ENCODE data around the gene CES2. TPM values are rescaled to one million over a fixed set of nuclear protein-coding genes. Genes with fewer than 3 reads are reported as not detected.

Gene CES2
- total RNA-seq, 1 donor from 2014 or later: 35.1 TPM

DNA sequence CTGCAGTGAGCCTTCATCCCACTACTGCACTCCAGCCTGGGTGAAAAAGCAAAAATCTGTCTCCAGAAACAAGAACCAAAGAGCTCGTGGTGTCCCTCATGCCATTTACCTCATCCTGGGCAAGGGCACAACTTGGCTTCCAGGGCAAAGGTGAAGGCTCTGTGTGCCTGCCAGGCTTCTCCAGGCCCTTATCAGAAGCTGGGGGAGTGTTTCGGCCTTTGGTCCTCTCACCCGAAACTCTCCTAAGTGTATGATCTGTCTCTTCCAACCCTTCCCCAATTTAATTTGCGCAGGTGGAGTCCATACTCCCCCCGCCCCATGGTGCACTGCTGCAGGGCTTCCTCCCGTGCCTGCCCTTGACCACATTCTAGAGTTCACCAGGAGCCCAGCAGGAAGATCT, 1.1 kb downstream of the CES2 start:
- Histone ChIP-seq H3K4me3 (peak overlapping the region; percentile 98), H3K27ac (no peak overlapping the region), H3K36me3 (peaks cover 50% of the 10 kb centered on the region), H3K9me3 (no peaks in the 10 kb centered on the region), H3K4me1 (peaks cover 38% of the 10 kb centered on the region), H3K27me3 (ENCODE audit: low read depth) (no peaks in the 10 kb centered on the region)
- TF ChIP-seq, protein P1, sequence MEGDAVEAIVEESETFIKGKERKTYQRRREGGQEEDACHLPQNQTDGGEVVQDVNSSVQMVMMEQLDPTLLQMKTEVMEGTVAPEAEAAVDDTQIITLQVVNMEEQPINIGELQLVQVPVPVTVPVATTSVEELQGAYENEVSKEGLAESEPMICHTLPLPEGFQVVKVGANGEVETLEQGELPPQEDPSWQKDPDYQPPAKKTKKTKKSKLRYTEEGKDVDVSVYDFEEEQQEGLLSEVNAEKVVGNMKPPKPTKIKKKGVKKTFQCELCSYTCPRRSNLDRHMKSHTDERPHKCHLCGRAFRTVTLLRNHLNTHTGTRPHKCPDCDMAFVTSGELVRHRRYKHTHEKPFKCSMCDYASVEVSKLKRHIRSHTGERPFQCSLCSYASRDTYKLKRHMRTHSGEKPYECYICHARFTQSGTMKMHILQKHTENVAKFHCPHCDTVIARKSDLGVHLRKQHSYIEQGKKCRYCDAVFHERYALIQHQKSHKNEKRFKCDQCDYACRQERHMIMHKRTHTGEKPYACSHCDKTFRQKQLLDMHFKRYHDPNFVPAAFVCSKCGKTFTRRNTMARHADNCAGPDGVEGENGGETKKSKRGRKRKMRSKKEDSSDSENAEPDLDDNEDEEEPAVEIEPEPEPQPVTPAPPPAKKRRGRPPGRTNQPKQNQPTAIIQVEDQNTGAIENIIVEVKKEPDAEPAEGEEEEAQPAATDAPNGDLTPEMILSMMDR (IDR thresholded peaks at IDR 0.05): no peak
- no peak for DNase-seq
- intact Hi-C loops (cut with DNase I): no loop called here
- no peak for ATAC-seq

DNA sequence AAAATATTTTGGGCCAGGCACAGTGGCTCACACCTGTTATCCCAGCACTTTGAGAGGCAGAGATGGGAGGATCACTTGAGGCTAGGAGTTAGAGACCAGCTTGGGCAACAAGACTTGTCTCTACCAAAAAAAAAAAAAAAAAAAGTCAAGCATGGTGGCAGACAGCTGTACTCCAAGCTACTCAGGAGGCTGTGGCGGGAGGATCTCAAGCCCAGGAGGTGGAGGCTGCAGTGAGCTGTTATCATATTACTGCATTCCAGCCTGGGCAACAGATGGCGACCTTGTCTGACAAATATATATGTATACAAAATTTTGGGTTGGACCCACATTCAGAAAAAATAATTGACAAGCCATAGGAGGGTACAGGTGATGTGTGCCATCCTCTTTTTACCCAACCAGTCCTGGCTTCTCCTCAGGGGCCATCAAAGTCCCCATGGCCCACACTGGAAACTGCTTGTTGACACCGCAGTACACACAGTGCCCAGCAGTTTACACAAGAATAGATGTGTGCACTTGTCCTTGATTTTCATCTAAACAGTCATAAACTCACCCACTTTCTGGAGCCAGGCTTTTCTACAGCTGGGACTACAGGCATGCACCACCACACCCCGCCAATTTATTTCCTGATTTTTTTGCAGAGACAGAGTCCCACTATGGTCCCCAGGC, 1.7 kb downstream of the CES2 start:
- Histone ChIP-seq H3K27me3 (ENCODE audit: low read depth) (no peaks in the 10 kb centered on the region), H3K4me3 (no peak overlapping the region), H3K4me1 (peaks cover 38% of the 10 kb centered on the region), H3K27ac (no peak overlapping the region), H3K9me3 (no peaks in the 10 kb centered on the region), H3K36me3 (peaks cover 56% of the 10 kb centered on the region)
- intact Hi-C loops (cut with DNase I): no loop called here
- TF ChIP-seq, protein P1 (IDR thresholded peaks at IDR 0.05): no peak
- ATAC-seq: no peak
- no peak for DNase-seq

DNA sequence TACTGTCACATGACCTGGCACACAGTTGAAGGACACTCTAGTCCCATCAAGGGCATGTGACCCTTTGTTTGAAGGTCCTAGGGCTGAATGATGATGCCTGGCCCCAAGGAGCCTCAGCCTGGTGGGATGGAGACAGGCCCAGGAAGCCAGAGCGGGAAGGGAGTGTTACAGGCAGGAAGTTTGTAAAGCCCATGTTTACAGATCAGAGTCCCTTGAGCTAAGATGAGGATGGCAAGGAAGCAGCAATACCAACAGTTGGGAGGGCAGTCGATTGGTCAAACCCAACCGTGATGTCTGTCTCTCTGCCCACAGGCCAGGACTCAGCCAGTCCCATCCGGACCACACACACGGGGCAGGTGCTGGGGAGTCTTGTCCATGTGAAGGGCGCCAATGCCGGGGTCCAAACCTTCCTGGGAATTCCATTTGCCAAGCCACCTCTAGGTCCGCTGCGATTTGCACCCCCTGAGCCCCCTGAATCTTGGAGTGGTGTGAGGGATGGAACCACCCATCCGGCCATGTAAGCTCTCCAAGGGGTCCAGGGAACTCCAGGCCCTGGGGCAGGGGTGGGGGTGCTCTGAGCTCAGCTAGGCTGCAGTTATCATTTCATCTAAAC, 2.5 kb downstream of the CES2 start:
- Histone ChIP-seq H3K27ac (no peak overlapping the region), H3K9me3 (no peaks in the 10 kb centered on the region), H3K4me1 (peaks cover 37% of the 10 kb centered on the region), H3K4me3 (no peak overlapping the region), H3K36me3 (peaks cover 57% of the 10 kb centered on the region), H3K27me3 (ENCODE audit: low read depth) (no peaks in the 10 kb centered on the region)
- intact Hi-C loops (cut with DNase I): no loop called here
- DNase-seq (no peak), ATAC-seq (no peak)
- TF ChIP-seq, protein P1 (IDR thresholded peaks at IDR 0.05): no peak

DNA sequence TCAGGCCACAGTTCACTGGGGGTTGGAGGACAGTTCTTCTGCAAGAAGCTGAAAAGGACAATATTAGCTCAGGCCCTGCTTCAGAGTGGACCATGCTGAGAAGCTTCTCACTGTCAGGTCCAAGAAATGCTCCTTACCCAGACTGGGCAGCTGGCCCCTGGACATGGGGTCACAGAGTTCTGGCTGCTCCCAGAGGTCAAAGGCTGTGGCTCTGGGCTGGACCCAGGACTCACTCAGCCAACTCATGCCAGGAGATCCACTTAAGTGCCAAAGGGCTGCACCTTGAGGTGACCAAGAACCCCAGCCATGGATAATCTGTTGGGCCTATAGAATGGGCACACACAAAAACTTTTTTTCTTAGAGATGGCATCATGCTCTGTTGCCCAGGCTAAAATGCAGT, 4.0 kb downstream of the CES2 start:
- H3K36me3 ChIP-seq: peaks cover 72% of the 10 kb centered on the region
- peaks cover 29% of the 10 kb centered on the region for H3K4me1 ChIP-seq
- H3K27ac ChIP-seq: no peak overlapping the region
- H3K4me3 ChIP-seq: no peak overlapping the region
- no peaks in the 10 kb centered on the region for H3K9me3 ChIP-seq
- intact Hi-C loops (cut with DNase I): no loop called here
- H3K27me3 ChIP-seq (ENCODE audit: low read depth): no peaks in the 10 kb centered on the region
- DNase-seq (no peak), ATAC-seq (no peak)
- TF ChIP-seq, protein P1 (IDR thresholded peaks at IDR 0.05): no peak

DNA sequence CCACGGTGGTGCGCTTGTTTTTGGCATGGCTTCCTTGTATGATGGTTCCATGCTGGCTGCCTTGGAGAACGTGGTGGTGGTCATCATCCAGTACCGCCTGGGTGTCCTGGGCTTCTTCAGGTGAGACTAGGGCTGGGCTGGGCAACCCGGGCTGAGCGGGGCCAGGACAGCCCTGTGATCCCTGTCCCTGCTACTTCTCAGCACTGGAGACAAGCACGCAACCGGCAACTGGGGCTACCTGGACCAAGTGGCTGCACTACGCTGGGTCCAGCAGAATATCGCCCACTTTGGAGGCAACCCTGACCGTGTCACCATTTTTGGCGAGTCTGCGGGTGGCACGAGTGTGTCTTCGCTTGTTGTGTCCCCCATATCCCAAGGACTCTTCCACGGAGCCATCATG, 4.9 kb downstream of the CES2 start:
- Histone ChIP-seq H3K9me3 (no peaks in the 10 kb centered on the region), H3K27ac (no peak overlapping the region), H3K4me3 (no peak overlapping the region), H3K4me1 (peaks cover 26% of the 10 kb centered on the region), H3K27me3 (ENCODE audit: low read depth) (no peaks in the 10 kb centered on the region), H3K36me3 (peaks cover 74% of the 10 kb centered on the region)
- intact Hi-C loops (cut with DNase I): no loop called here
- ATAC-seq: no peak
- TF ChIP-seq, protein P1 (IDR thresholded peaks at IDR 0.05): no peak
- DNase-seq: no peak
